ENCODE measurements around the gene HSPA1L. TPM values are rescaled to one million over a fixed set of nuclear protein-coding genes. Genes with fewer than 3 reads are reported as not detected.

The HSPA1L gene
- total RNA-seq, 2 experiments from 2014 or later: 0.86 to 0.95 TPM

DNA sequence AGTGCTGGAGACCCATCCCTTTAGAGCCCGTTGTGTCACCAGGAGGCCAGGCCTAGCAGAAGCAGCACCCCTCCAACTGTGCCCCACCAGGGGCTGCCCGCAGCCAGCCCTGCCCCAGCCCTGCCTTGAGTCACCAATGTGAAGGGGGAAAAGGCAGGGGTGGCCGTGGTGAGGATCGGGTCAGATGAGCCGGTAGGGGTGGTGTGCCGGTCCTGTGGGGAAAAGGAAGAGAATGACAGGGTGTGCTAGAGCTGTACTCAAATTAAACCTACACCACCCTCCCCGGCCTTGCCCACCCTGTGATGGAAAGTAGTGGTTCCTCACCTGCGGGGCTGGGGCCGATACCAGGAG is 49.5 kb downstream of the HSPA1L start:
- H3K27me3 Mint-ChIP-seq (ENCODE audit: low read depth): no peaks in the 10 kb centered on the region
- CTCF ChIA-PET: interaction anchor here (0.6 to 0.7 kb wide), 2 partner anchors 40 to 68 kb away, joined by 3 to 5 read pairs; no protein-coding TSS in a partner anchor
- DNase-seq: no peak
- no peaks in the 10 kb centered on the region for H3K9me3 Mint-ChIP-seq
- peaks cover 7% of the 10 kb centered on the region for H3K4me1 Mint-ChIP-seq (ENCODE audit: low read depth)
- peaks cover 32% of the 10 kb centered on the region for H3K36me3 Mint-ChIP-seq (ENCODE audit: low read depth)
- intact Hi-C loops (cut with micrococcal nuclease): no loop called here
- H3K4me3 Mint-ChIP-seq: no peak overlapping the region
- H3K27ac Mint-ChIP-seq: no peak overlapping the region

DNA sequence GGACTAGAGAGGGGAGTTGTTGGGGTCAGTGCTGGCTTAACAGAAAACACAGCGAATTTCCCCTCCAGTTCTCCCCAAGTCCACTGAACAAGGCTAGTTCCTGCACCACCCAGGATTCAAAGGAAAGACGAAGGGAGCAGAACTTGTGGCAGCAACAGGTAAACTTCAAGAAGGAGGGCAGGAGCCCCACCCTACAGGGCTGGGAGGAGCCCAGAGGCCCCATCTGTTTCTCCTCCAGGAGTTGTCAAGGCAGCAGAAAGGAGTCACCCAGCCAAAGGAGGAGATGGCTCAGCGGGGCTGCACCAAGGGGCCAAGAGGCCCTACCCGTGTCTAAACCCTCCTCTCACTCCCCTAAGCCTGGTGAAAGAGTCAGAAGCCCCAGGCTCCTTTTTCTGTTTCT is 50.9 kb downstream of the HSPA1L start:
- Mint-ChIP-seq H3K27me3 (ENCODE audit: low read depth) (no peaks in the 10 kb centered on the region), H3K9me3 (no peaks in the 10 kb centered on the region), H3K36me3 (ENCODE audit: low read depth) (peaks cover 43% of the 10 kb centered on the region), H3K4me1 (ENCODE audit: low read depth) (peaks cover 2% of the 10 kb centered on the region), H3K27ac (no peak overlapping the region), H3K4me3 (no peak overlapping the region)
- no peak for DNase-seq
- CTCF ChIA-PET: no interaction called here
- intact Hi-C loops (cut with micrococcal nuclease): no loop called here

- intact Hi-C loops (cut with micrococcal nuclease): no loop called here
- CTCF ChIA-PET: no interaction called here
- H3K4me1 Mint-ChIP-seq (ENCODE audit: low read depth): peaks cover 2% of the 10 kb centered on the region
- no peak overlapping the region for H3K4me3 Mint-ChIP-seq
- H3K36me3 Mint-ChIP-seq (ENCODE audit: low read depth): peaks cover 49% of the 10 kb centered on the region
- DNase-seq: no peak
- no peaks in the 10 kb centered on the region for H3K27me3 Mint-ChIP-seq (ENCODE audit: low read depth)
- H3K27ac Mint-ChIP-seq: no peak overlapping the region
- no peaks in the 10 kb centered on the region for H3K9me3 Mint-ChIP-seq
Observed at GRCh38 chr6:31763619-31763940, 51.5 kb downstream of the HSPA1L start.

- CTCF ChIA-PET: no interaction called here
- no peak overlapping the region for H3K27ac Mint-ChIP-seq
- intact Hi-C loops (cut with micrococcal nuclease): no loop called here
- H3K9me3 Mint-ChIP-seq: no peaks in the 10 kb centered on the region
- no peak for DNase-seq
- no peak overlapping the region for H3K4me3 Mint-ChIP-seq
- peaks cover 2% of the 10 kb centered on the region for H3K4me1 Mint-ChIP-seq (ENCODE audit: low read depth)
- H3K36me3 Mint-ChIP-seq (ENCODE audit: low read depth): peaks cover 55% of the 10 kb centered on the region
- no peaks in the 10 kb centered on the region for H3K27me3 Mint-ChIP-seq (ENCODE audit: low read depth)
Observed at GRCh38 chr6:31762878-31763618, 52.0 kb downstream of the HSPA1L start.

GRCh38 chr6:31762356-31762755 is 52.7 kb downstream of the HSPA1L start, which contains the start of gene SAPCD1:
Gene SAPCD1 (plus strand): TSS chr6:31762656. CDS start chr6:31763055, 399 bp downstream.
- DNase-seq: no peak
- no peak within 1 kb of the TSS for H3K27ac Mint-ChIP-seq
- intact Hi-C loops (cut with micrococcal nuclease): no loop called here
- H3K27me3 Mint-ChIP-seq (ENCODE audit: low read depth): no peaks in the 10 kb centered on the region
- H3K4me3 Mint-ChIP-seq: no peak within 1 kb of the TSS
- H3K4me1 Mint-ChIP-seq (ENCODE audit: low read depth): peaks cover 2% of the 10 kb centered on the region
- no peaks in the 10 kb centered on the region for H3K9me3 Mint-ChIP-seq
- CTCF ChIA-PET: no interaction called here
- peaks cover 58% of the 10 kb centered on the region for H3K36me3 Mint-ChIP-seq (ENCODE audit: low read depth)

- H3K27ac Mint-ChIP-seq: no peak overlapping the region
- CTCF ChIA-PET: no interaction called here
- peaks cover 58% of the 10 kb centered on the region for H3K36me3 Mint-ChIP-seq (ENCODE audit: low read depth)
- H3K27me3 Mint-ChIP-seq (ENCODE audit: low read depth): no peaks in the 10 kb centered on the region
- intact Hi-C loops (cut with micrococcal nuclease): no loop called here
- no peaks in the 10 kb centered on the region for H3K9me3 Mint-ChIP-seq
- peaks cover 2% of the 10 kb centered on the region for H3K4me1 Mint-ChIP-seq (ENCODE audit: low read depth)
- DNase-seq: no peak
- no peak overlapping the region for H3K4me3 Mint-ChIP-seq
Observed at GRCh38 chr6:31761343-31761742, 53.7 kb downstream of the HSPA1L start.

- Mint-ChIP-seq H3K4me1 (ENCODE audit: low read depth) (peaks cover 2% of the 10 kb centered on the region), H3K27ac (no peak overlapping the region), H3K27me3 (ENCODE audit: low read depth) (no peaks in the 10 kb centered on the region), H3K9me3 (no peaks in the 10 kb centered on the region), H3K4me3 (no peak overlapping the region), H3K36me3 (ENCODE audit: low read depth) (peaks cover 59% of the 10 kb centered on the region)
- CTCF ChIA-PET: no interaction called here
- intact Hi-C loops (cut with micrococcal nuclease): no loop called here
- DNase-seq: no peak
Observed at GRCh38 chr6:31760790-31761189, 54.3 kb downstream of the HSPA1L start.

Other genes with a start within 250 kb of the HSPA1L start
- 100 to 1,000 TPM; 165 to 173 TPM for gene LTA, start 243.0 kb downstream of the HSPA1L start, total RNA-seq
- 10 to 100 TPM; 31.6 to 33.2 TPM for gene TNF, start 239.7 kb downstream of the HSPA1L start, total RNA-seq
- 10 to 100 TPM; 50.5 to 52.3 TPM for gene LTB, start 232.9 kb downstream of the HSPA1L start, total RNA-seq
- 10 to 100 TPM; 11.5 to 12.5 TPM for gene LST1, start 229.0 kb downstream of the HSPA1L start, total RNA-seq
- 1 to 10 TPM; 2.8 TPM for gene NCR3, start 222.3 kb downstream of the HSPA1L start, total RNA-seq
- gene AIF1, start 200.0 kb downstream of the HSPA1L start, total RNA-seq: 100 to 1,000 TPM; 120 to 129 TPM
- 100 to 1,000 TPM; 283 to 304 TPM for gene PRRC2A, start 194.6 kb downstream of the HSPA1L start, total RNA-seq
- gene BAG6, start 162.6 kb downstream of the HSPA1L start, total RNA-seq: 100 to 1,000 TPM; 286 to 295 TPM
- gene APOM, start 159.4 kb downstream of the HSPA1L start, total RNA-seq: 1 to 10 TPM; 2.6 to 3.7 TPM
- gene C6orf47, start 154.5 kb downstream of the HSPA1L start, total RNA-seq: 1 to 10 TPM; 8.8 to 9.0 TPM
- gene GPANK1, start 150.3 kb downstream of the HSPA1L start, total RNA-seq: 10 to 100 TPM; 31.2 to 32.4 TPM
- 100 to 1,000 TPM; 215 to 219 TPM for gene CSNK2B, start 149.2 kb downstream of the HSPA1L start, total RNA-seq
- 1 to 10 TPM; 6.4 to 6.5 TPM for gene LY6G5B, start 145.3 kb downstream of the HSPA1L start, total RNA-seq
- 1 to 10 TPM in 1 of 2 experiments, under 1 TPM in 1; 0.93 to 1.4 TPM for gene LY6G5C, start 134.2 kb downstream of the HSPA1L start, total RNA-seq
- gene ABHD16A, start 112.0 kb downstream of the HSPA1L start, total RNA-seq: 10 to 100 TPM; 19.9 to 22.5 TPM
- not detected for gene LY6G6F, start 108.4 kb downstream of the HSPA1L start, total RNA-seq
- not detected for gene LY6G6D, start 99.9 kb downstream of the HSPA1L start, total RNA-seq
- not detected for gene LY6G6C, start 93.5 kb downstream of the HSPA1L start, total RNA-seq
- gene MPIG6B, start 91.9 kb downstream of the HSPA1L start, total RNA-seq: under 1 TPM in 1 of 2 experiments, not detected in 1; 0.49 TPM
- 10 to 100 TPM in 1 of 2 experiments, 1 to 10 TPM in 1; 8.5 to 11.3 TPM for gene DDAH2, start 86.0 kb downstream of the HSPA1L start, total RNA-seq
- gene CLIC1, start 78.8 kb downstream of the HSPA1L start, total RNA-seq: 100 to 1,000 TPM; 348 to 353 TPM
- gene MSH5, start 75.3 kb downstream of the HSPA1L start, total RNA-seq: 100 to 1,000 TPM; 101 to 105 TPM
- gene SAPCD1, start 52.6 kb downstream of the HSPA1L start, total RNA-seq: 10 to 100 TPM in 1 of 2 experiments, 1 to 10 TPM in 1; 9.8 to 10.5 TPM
- gene VWA7, start 38.0 kb downstream of the HSPA1L start, total RNA-seq: under 1 TPM; 0.69 to 0.89 TPM
- gene VARS1, start 19.5 kb downstream of the HSPA1L start, total RNA-seq: 100 to 1,000 TPM; 157 to 161 TPM
- 100 to 1,000 TPM; 172 to 174 TPM for gene LSM2, start 8.3 kb downstream of the HSPA1L start, total RNA-seq
- gene HSPA1A, start 260 bp upstream of the HSPA1L start, total RNA-seq: 10 to 100 TPM; 19.8 to 23.1 TPM
- 10 to 100 TPM; 47.8 to 50.1 TPM for gene HSPA1B, start 12.5 kb upstream of the HSPA1L start, total RNA-seq
- gene NEU1, start 47.5 kb upstream of the HSPA1L start, total RNA-seq: 1 to 10 TPM; 8.4 to 9.2 TPM
- under 1 TPM in 1 of 2 experiments, not detected in 1; 0.10 TPM for gene SLC44A4, start 63.7 kb upstream of the HSPA1L start, total RNA-seq
- gene EHMT2, start 82.4 kb upstream of the HSPA1L start, total RNA-seq: 10 to 100 TPM; 33.0 to 37.3 TPM
- gene ZBTB12, start 86.8 kb upstream of the HSPA1L start, total RNA-seq: under 1 TPM; 0.57 to 0.69 TPM
- gene C2, start 112.4 kb upstream of the HSPA1L start, total RNA-seq: 1 to 10 TPM; 1.6 to 2.1 TPM
- gene CFB, start 130.8 kb upstream of the HSPA1L start, total RNA-seq: 1 to 10 TPM in 1 of 2 experiments, under 1 TPM in 1; 0.74 to 1.7 TPM
- gene NELFE, start 143.7 kb upstream of the HSPA1L start, total RNA-seq: 10 to 100 TPM; 83.2 to 87.4 TPM
- gene SKIC2, start 143.9 kb upstream of the HSPA1L start, total RNA-seq: 100 to 1,000 TPM in 1 of 2 experiments, 10 to 100 TPM in 1; 93.6 to 101 TPM
- 10 to 100 TPM; 12.5 to 13.0 TPM for gene DXO, start 156.9 kb upstream of the HSPA1L start, total RNA-seq
- 1 to 10 TPM; 3.2 to 3.5 TPM for gene C4A, start 166.8 kb upstream of the HSPA1L start, total RNA-seq
- 1 to 10 TPM; 2.7 to 3.3 TPM for gene C4B, start 199.5 kb upstream of the HSPA1L start, total RNA-seq
- gene CYP21A2, start 223.1 kb upstream of the HSPA1L start, total RNA-seq: under 1 TPM in 1 of 2 experiments, not detected in 1; 0.19 TPM

Data from activated naive CD4-positive, alpha-beta T cell treated with anti-CD3 and anti-CD28 coated beads for 36 hours (primary cell).